GM19468 (cell line): ENCODE data around the gene HPGD.

ENCODE experiments used
- ATAC-seq: cut with Tn5 transposase; IDR thresholded peaks from one replicate; pipeline ENCODE4 v1.9.1; 2021; ENCODE audit warnings: mild to moderate bottlenecking, moderate library complexity, moderate number of reproducible peaks; ENCODE audit not compliant: unreplicated experiment; ENCODE audit errors: extremely low read depth

Gene HPGD

DNA sequence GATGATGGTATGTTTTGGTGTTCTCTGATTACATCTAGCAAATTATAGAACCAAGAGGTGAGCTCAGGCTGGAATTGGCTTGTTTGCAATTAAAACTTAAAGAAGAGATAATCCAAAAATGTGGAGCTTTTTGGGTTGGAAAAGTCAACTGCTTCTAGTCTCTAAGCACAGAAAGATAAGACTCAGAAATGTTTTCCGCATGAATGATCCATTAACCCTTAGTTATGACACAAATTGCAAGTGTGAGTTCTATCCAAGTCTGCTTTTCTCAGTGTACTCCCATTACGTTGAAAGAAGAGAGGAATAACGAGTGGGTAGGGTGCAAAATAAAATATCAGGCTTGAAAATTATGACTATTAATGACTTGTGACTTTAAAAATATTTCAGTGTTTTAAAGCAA is 38.5 kb downstream of the HPGD start:
- no peak for ATAC-seq

DNA sequence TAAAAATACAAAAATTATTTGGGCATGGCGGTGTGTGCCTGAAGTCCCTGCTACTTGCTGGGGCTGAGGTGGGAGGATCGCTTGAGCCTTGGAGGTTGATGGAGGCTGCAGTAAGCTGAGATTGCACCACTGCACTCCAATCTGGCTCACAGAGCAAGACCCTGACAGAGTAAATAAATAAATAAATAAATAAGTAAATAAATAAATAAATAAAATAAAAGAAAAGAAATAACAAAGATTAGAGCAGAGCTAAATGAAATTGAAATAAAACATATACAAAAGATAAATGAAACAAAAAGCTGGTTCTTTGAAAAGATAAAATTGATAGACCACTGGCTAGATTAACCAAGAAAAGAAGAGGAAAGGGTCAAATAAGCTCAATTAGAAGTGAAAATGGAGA is 43.1 kb downstream of the HPGD start:
- no peak for ATAC-seq

DNA sequence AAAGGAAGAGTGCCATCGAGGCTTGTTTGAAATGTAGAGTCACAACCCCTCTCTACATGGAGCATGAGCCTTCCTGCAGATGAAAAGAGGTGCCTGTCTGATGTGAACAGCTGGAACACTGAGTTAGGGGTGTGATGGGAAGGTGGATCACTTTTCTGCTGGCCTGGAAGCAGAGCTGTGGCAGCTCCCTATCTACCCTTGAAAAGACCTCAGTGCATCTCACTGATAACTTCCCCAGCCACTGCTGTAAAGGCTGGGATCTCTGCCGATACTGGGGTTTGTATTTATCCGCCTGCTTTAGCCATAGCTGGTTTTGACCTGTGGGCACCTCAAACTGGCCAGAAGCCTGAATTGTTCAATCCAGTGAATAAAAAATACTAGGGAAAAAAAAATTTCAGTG is 46.8 kb downstream of the HPGD start:
- ATAC-seq: no peak

DNA sequence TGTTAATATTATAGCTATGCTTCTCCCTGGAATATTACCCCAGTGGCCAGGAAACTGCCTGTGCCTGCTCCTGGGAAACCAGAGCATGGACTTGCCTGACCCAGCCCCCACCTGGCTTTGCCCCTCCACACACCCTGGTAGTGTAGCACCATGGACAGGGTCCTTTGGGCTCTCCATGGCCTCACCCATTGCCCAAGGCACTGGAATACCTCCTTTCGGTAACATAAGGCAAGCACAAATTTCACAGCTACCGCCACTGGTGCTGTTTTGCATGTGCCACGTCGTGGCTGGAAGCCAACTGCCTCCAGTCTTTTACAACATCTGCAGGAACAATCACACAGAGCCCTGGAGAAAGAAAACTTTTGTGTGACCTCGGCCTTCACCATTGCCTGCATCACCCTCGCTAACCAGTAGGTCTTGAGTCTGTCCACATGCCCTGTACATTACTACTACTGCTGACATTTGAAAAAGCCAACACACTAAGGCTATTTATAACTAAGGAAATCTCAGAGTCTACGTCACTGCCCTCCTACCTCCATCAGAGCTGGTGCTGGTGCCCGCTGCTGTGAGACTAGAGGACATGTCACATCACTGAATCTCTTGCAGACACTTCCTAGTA is 47.7 kb downstream of the HPGD start:
- no peak for ATAC-seq

DNA sequence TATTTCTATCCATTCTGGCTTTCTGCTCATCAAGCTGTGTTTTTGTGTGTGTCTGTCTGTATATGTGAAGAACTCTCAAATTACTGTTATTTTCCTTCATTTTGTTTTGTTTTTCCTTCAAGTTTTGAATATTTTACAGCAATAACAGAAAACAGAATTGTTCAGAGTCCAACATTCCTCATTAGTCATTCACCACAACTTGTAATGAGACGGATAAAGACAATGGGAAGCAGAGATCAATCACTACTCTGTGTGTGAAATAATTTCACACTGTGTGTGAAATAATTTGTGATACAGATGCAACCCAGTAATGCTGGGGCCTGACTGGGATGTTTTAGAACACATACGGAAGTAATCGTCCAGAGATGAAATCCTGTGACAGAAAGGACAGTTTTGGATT is 55.2 kb downstream of the HPGD start:
- no peak for ATAC-seq

DNA sequence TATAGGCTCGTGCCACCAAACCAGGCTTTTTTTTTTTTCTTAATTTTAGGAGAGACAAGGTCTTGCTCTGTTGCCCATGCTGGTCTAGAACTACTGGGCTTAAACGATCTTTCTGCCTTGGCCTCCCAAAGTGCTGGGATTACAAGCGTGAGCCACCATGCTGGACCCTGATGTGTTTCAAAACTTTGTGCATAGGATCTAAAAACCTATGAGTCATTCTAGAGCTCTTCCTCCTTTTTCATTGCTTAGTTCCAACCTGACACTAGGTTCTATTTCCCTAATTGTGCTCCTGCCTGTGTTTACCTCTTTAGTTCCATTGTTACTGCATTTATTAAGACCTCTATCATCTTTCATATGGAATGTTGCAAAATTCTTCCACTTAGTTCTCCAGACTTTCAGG is 57.3 kb downstream of the HPGD start:
- no peak for ATAC-seq

DNA sequence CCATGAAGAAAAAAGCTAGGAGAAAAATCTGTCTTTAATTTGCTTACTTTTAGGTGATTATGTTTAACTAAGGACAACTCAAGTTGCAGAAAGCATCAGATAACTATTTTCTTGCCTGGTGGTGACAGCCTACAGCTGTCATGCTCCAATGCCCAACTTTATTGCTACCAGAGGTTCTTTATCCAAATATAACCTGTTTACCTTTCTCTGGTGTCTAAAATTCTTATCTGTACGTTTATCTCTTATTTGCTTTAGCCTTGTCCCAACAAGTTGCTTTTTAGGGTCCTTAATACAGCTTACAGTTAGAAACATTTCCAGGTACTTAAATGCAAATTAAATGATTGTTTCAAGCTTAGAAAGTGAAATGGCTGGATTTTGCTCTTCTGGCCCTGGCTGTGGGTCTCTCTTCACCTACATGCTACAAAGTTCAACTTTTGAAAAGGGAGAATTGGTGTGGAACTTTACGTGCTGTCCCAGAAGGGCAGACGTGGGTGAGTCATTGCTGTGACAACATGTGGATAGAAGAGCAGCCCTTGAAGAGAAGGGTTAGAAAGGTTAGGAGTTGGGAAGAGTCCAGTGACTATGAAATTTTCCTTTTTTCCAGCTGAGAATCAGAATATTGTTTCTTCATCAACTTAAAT is 60.7 kb downstream of the HPGD start:
- ATAC-seq: no peak

DNA sequence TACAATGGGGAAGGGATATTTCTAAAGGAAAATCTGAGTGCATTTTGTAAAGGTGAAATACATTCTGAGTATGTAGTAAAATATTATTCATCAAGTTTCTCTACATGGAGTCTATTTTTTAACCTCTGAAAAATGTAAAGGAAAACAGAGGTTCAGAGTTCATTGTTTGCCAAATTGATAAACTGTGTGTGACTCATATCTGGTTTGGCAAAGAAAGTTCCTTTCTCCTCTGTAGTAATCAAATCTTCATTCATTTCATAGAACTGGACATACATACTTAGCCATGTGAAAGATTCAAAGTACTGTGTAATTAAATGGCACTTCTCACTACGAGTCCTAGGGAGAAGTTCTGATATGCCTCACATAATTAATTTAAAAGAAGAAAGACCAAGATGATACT is 61.6 kb downstream of the HPGD start:
- ATAC-seq: no peak

DNA sequence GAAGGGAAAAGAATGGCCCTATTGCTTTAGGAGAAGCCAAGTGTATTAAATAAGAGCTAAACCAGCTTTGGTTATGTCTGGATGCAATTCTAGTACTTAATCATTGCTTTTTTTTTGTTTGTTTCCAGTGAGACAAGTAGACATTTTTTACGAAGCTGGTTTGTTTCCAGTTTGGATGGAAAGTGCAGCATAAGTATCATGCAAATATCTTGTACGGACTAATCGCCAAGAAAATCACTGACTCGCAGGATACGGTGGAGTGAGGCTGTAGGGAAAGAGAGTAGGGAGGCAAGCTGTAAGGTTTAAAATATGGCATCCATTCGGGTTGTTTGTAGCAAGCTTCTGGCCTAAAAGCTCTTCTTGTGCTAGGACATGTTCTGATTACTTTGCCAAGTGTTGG is 64.8 kb downstream of the HPGD start:
- no peak for ATAC-seq

DNA sequence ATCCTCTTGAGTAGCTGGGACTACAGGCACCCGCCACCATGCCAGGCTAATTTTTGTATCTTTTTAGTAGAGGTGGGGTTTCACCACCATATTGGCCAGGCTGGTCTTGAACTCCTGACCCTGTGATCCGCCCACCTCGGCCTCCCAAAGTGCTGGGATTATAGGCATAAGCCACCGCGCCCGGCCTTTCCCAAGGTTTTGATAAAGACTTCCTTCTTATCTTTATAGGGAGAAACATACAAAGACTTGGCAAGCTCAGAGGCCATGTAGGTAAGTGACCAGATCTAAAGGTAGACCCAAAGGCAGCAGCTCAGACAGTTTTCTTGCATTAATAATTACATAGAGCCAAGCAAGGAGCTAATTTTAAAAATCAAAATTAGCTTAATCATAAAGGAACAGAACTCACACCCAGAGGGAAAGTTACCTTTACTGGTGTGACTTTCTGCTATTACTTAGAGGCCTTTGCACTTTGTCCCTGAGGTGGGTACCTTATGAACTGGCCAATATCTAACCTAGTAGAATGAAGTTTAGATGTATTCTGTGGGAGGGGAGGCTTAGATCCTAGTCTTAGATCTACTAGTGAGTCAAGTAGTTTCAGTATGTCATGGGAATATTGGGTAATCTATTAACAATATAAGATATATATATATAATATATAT is 67.3 kb downstream of the HPGD start:
- ATAC-seq: no peak

DNA sequence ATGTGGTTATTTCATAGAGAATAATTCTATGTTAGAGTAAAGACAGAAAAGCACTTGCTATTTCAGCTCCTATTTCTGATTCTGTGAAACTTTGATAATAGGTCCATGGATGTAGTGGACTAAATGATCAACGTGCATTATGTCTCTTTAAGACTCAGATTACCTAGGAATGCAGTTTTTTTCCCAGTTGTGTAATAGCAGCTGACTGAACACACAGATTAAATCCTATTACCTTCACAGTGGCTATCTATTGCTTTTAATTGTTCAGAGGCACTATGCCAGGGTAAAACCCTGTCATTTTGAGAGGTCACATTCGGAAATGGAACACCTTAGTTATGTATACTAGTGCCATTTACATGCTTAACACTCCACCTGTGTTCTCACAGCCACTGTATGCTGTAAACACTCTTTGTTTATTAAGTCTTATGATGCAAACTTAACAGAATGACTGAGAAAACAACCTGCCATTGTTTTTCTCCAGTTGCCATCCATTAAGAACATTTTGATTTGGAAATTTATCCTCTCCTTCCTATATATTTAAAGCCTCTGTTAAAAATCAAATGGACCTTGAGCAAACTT is 70.5 kb downstream of the HPGD start:
- no peak for ATAC-seq

DNA sequence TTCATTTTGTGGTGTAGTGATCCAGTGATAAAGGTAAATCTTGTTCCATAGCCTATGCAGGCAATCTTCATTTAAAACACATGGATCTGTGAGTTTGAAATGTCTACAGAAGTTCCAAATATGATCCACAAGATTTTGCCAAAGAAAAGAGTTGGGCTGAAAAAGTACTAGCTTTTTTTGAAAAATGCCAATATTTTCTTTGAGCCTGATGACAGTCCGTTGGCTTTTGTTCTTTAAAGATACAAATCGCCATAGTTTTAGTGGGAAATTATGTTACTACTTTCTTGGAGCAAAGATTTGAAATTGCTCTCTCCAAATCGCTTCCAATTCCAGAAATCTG is 71.5 kb downstream of the HPGD start:
- ATAC-seq: no peak

DNA sequence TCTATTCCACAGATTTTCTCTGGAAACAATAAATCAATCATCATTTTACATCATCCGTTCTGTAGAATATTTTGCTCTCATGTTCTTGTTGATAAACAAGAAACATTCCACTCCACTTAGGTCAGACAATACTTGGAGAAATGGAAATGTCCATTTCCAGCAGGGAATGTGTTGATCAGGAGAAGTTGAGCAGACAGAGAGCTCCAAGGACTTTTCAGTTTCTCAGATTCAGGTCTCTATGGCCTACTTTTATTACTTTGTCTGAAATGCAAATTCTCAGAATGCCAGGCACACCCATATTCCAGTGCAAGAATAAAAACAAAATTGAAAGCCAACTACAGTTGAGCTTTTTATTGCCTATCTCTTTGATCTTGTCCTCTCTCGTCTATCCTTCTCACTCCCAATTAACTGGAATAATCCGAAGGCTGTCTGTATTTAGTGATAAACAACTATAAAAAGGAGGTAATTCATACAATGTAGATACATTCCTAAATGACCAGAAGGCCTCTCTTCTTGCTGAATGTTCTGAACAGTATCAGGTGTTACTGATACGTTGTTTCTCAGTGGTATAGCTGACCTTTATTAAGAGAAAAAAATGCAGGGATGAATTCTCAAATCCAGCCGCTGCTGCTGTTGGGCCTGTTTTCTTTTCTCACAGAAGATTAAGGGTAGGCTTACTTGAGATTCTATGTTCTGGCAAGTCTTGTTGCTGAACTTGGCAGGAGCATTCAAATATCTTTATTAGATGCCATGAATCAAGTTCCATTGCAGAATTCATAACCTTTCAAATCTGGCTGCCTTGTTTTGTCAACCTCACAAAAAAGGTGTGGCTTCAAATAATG is 72.1 kb downstream of the HPGD start:
- no peak for ATAC-seq

DNA sequence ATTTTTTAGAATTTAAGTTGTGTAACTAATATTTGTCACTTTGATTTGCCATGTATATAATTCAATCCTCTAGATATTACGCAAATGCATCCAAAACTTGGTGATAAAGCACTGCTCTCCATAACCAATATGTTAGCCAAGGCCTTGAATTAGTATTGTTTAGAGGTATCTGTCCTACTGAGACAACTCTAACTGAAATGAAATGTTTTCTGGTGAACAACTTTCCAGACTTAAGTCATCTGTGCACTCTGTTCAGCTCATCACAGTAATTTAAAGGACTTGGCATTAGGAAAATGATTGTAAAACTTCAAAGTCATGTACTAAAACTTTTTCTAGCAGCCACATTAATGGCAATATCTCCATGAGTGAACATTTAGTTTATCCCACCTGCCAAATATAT is 73.1 kb downstream of the HPGD start:
- ATAC-seq: no peak

DNA sequence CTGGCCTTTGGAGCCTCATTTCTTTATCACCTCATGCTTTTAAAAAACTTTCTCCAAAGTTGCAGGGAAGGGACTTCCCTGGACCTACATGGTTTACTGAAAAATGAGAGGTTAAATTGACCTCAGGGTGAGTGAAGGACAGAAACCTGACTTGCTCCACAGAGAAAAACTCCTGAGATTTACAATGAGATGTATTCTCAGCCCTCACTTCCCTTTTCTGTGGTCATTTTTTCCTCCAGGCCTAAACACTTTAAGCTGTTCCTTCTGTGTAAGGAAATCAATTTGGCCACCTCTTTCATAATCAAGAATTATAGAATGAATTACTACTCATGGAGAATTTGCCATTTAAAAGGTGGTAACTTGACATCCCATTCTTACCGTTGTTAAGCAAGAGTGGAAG is 77.9 kb downstream of the HPGD start:
- ATAC-seq: no peak
